ENCODE data around the gene KLHL29. TPM values are rescaled to one million over a fixed set of nuclear protein-coding genes. Genes with fewer than 3 reads are reported as not detected.

Gene KLHL29
- total RNA-seq, 1 experiment from 2014 or later, result 16.7 TPM

DNA sequence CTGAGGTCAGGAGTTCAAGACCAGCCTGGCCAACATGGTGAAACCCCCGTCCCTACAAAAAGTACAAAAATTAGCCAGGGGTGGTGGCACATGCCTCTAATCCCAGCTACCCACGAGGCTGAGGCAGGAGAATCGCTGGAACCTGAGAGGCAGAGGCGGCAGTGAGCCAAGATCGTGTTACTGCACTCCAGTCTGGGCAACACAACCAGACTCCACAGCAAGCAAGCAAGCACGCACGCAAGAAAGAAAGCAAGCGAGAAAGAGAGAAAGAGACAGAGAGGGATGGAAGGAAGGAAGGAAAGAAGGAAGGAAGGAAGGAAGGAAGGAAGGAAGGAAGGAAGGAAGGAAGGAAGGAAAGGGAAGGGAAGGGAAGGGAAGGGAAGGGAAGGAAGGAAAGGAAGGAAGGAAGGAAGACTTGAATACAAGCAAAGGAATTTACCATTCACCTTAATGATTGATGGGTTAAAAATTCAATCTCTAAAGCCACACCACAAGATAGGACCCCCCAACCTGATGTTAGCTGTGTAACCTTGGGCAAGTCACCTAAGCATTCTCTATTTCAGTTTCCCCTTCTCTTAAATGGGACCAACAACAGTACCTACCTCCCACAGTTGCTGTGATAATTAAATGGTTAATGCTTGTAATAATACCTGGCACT lies 360.2 kb downstream of the KLHL29 start:
- Histone ChIP-seq H3K27me3 (ENCODE audit: insufficient read depth, low read length) (no peaks in the 10 kb centered on the region), H3K9me2 (ENCODE audit: insufficient read depth) (no peaks in the 10 kb centered on the region), H3K36me3 (ENCODE audit: control insufficient read depth in 1 of 2, insufficient read depth in 2 of 2, low read length in 2 of 2) (no peaks in the 10 kb centered on the region), H4K20me1 (ENCODE audit: insufficient read depth) (no peaks in the 10 kb centered on the region), H3K4me3 (replicated peaks in 1 of 2; ENCODE audit: low read depth in 1 of 2, low read length in 2 of 2) (no peak overlapping the region), H3K79me2 (ENCODE audit: insufficient read depth, low read length) (no peaks in the 10 kb centered on the region), H3K4me2 (ENCODE audit: low read length) (no peak overlapping the region), H3K4me1 (ENCODE audit: control insufficient read depth in 1 of 2, insufficient read depth in 2 of 2, low read length in 2 of 2) (no peaks in the 10 kb centered on the region), H2AFZ (ENCODE audit: low read depth, low read length, poor library complexity, severe bottlenecking) (no peak overlapping the region), H3K9me3 (ENCODE audit: control insufficient read depth in 1 of 2, insufficient read depth in 1 of 2, low read depth in 1 of 2, low read length in 2 of 2) (no peaks in the 10 kb centered on the region), H3K27ac (ENCODE audit: low read depth, low read length) (no peak overlapping the region), H3K9ac (ENCODE audit: low read length) (no peak overlapping the region)
- no TSS peak for BruUV-seq (replicated peaks)
- ChIA-PET CTCF (no interaction called here), RAD21 (ENCODE audit: low non-redundant PET in 1 of 2, low total read pairs in 2 of 2, uncharacterized antibody in 2 of 2, unreplicated experiment in 2 of 2) (no interaction called here), POLR2A (no interaction called here)
- DNase-seq (ENCODE audit: low read depth, low spot score), result no peak
- no peak for ATAC-seq
- TF ChIP-seq SP1 (IDR thresholded peaks at IDR 0.05; ENCODE audit: low read depth) (no peak), ELF1 (IDR thresholded peaks at IDR 0.05; ENCODE audit: borderline replicate concordance, low read depth) (no peak), FOSL1 (IDR thresholded peaks at IDR 0.05; ENCODE audit: low read depth) (no peak), POLR2A (IDR thresholded peaks at IDR 0.05; ENCODE audit: borderline replicate concordance, extremely low read depth, insufficient read depth, insufficient read length) (no peak), YY1 (IDR thresholded peaks at IDR 0.05; ENCODE audit: extremely low read depth, insufficient replicate concordance, low read depth, low read length) (no peak)
- TF ChIP-seq, protein P1, sequence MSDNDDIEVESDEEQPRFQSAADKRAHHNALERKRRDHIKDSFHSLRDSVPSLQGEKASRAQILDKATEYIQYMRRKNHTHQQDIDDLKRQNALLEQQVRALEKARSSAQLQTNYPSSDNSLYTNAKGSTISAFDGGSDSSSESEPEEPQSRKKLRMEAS (IDR thresholded peaks at IDR 0.05), result no peak
- intact Hi-C loops (cut with micrococcal nuclease), result no loop called here

DNA sequence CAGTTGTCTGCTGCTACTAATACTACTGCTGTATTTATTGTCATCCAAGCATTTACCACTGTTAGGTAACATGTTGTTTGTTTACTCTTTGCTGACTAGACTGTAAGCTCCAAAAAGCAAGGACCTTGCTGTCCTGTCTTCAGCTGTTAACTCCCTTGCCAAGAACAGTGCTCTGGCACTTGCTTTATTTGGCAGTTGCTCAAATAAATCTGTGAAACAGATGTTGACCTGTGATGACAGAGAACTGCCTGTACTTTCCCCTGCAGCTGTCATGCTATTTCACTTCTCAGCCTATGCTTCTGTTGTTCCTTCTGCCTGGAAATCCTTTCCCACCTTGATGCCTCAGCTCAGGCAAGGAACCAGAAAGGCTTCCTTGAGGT lies 360.7 kb downstream of the KLHL29 start:
- H3K27ac ChIP-seq (ENCODE audit: low read depth, low read length), result no peak overlapping the region
- no peak overlapping the region for H2AFZ ChIP-seq (ENCODE audit: low read depth, low read length, poor library complexity, severe bottlenecking)
- RAD21 ChIA-PET (ENCODE audit: low non-redundant PET in 1 of 2, low total read pairs in 2 of 2, uncharacterized antibody in 2 of 2, unreplicated experiment in 2 of 2), result no interaction called here
- intact Hi-C loops (cut with micrococcal nuclease), result no loop called here
- H3K9ac ChIP-seq (ENCODE audit: low read length), result no peak overlapping the region
- H3K27me3 ChIP-seq (ENCODE audit: insufficient read depth, low read length), result no peaks in the 10 kb centered on the region
- H3K9me2 ChIP-seq (ENCODE audit: insufficient read depth), result no peaks in the 10 kb centered on the region
- H3K4me2 ChIP-seq (ENCODE audit: low read length), result no peak overlapping the region
- CTCF ChIA-PET, result no interaction called here
- no peaks in the 10 kb centered on the region for H3K9me3 ChIP-seq (ENCODE audit: control insufficient read depth in 1 of 2, insufficient read depth in 1 of 2, low read depth in 1 of 2, low read length in 2 of 2)
- ATAC-seq (no peak), DNase-seq (ENCODE audit: low read depth, low spot score) (no peak)
- no TSS peak for BruUV-seq (replicated peaks)
- H3K4me3 ChIP-seq (replicated peaks in 1 of 2; ENCODE audit: low read depth in 1 of 2, low read length in 2 of 2), result no peak overlapping the region
- POLR2A ChIA-PET, result no interaction called here
- no peaks in the 10 kb centered on the region for H4K20me1 ChIP-seq (ENCODE audit: insufficient read depth)
- no peaks in the 10 kb centered on the region for H3K79me2 ChIP-seq (ENCODE audit: insufficient read depth, low read length)
- no peaks in the 10 kb centered on the region for H3K36me3 ChIP-seq (ENCODE audit: control insufficient read depth in 1 of 2, insufficient read depth in 2 of 2, low read length in 2 of 2)
- no peaks in the 10 kb centered on the region for H3K4me1 ChIP-seq (ENCODE audit: control insufficient read depth in 1 of 2, insufficient read depth in 2 of 2, low read length in 2 of 2)
- TF ChIP-seq CEBPB (IDR thresholded peaks at IDR 0.05; ENCODE audit: low read depth) (no peak), POLR2AphosphoS5 (IDR thresholded peaks at IDR 0.05; ENCODE audit: low read depth, low read length) (no peak), EZH2 (IDR thresholded peaks at IDR 0.05) (no peak), TCF7L2 (IDR thresholded peaks at IDR 0.05; ENCODE audit: borderline replicate concordance, extremely low read depth, insufficient read depth, insufficient read length) (no peak), ZNF274 (IDR thresholded peaks at IDR 0.05; ENCODE audit: low read depth, low read length) (no peak), SP1 (IDR thresholded peaks at IDR 0.05; ENCODE audit: low read depth) (no peak), ELF1 (IDR thresholded peaks at IDR 0.05; ENCODE audit: borderline replicate concordance, low read depth) (no peak), EZH2phosphoT487 (IDR thresholded peaks at IDR 0.05; ENCODE audit: borderline replicate concordance) (no peak), JUND (IDR thresholded peaks at IDR 0.05) (no peak)
- TF ChIP-seq, protein P2, sequence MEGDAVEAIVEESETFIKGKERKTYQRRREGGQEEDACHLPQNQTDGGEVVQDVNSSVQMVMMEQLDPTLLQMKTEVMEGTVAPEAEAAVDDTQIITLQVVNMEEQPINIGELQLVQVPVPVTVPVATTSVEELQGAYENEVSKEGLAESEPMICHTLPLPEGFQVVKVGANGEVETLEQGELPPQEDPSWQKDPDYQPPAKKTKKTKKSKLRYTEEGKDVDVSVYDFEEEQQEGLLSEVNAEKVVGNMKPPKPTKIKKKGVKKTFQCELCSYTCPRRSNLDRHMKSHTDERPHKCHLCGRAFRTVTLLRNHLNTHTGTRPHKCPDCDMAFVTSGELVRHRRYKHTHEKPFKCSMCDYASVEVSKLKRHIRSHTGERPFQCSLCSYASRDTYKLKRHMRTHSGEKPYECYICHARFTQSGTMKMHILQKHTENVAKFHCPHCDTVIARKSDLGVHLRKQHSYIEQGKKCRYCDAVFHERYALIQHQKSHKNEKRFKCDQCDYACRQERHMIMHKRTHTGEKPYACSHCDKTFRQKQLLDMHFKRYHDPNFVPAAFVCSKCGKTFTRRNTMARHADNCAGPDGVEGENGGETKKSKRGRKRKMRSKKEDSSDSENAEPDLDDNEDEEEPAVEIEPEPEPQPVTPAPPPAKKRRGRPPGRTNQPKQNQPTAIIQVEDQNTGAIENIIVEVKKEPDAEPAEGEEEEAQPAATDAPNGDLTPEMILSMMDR (IDR thresholded peaks at IDR 0.05 in 2 of 3, conservative IDR thresholded peaks at IDR 0.05 in 1 of 3; ENCODE audit: borderline replicate concordance in 1 of 3, insufficient read depth in 1 of 3, low read depth in 2 of 3, low read length in 2 of 3), result no peak
- TF ChIP-seq, protein P1 (IDR thresholded peaks at IDR 0.05), result no peak
- TF ChIP-seq, protein P3, sequence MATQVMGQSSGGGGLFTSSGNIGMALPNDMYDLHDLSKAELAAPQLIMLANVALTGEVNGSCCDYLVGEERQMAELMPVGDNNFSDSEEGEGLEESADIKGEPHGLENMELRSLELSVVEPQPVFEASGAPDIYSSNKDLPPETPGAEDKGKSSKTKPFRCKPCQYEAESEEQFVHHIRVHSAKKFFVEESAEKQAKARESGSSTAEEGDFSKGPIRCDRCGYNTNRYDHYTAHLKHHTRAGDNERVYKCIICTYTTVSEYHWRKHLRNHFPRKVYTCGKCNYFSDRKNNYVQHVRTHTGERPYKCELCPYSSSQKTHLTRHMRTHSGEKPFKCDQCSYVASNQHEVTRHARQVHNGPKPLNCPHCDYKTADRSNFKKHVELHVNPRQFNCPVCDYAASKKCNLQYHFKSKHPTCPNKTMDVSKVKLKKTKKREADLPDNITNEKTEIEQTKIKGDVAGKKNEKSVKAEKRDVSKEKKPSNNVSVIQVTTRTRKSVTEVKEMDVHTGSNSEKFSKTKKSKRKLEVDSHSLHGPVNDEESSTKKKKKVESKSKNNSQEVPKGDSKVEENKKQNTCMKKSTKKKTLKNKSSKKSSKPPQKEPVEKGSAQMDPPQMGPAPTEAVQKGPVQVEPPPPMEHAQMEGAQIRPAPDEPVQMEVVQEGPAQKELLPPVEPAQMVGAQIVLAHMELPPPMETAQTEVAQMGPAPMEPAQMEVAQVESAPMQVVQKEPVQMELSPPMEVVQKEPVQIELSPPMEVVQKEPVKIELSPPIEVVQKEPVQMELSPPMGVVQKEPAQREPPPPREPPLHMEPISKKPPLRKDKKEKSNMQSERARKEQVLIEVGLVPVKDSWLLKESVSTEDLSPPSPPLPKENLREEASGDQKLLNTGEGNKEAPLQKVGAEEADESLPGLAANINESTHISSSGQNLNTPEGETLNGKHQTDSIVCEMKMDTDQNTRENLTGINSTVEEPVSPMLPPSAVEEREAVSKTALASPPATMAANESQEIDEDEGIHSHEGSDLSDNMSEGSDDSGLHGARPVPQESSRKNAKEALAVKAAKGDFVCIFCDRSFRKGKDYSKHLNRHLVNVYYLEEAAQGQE (IDR thresholded peaks at IDR 0.05; ENCODE audit: low read depth), result no peak
